Loucy (cell line): ENCODE data around the gene ADD1.

Experiments
- EZH2phosphoT487 ChIP-seq: fragments of 200-600 bp; IDR thresholded peaks from 2 replicates; pipeline ENCODE4 v1.6.1; 2018; ENCODE audit warnings: antibody characterized with exemption, mild to moderate bottlenecking, moderate library complexity, borderline replicate concordance
- TF ChIP-seq, protein P1 (sequence below): fragments of 200-600 bp; sonication (generic); conservative IDR thresholded peaks from 2 replicates; pipeline ENCODE4 v1.5.1; 2014; ENCODE audit warnings: mild to moderate bottlenecking, antibody characterized with exemption, low read length

DNA sequence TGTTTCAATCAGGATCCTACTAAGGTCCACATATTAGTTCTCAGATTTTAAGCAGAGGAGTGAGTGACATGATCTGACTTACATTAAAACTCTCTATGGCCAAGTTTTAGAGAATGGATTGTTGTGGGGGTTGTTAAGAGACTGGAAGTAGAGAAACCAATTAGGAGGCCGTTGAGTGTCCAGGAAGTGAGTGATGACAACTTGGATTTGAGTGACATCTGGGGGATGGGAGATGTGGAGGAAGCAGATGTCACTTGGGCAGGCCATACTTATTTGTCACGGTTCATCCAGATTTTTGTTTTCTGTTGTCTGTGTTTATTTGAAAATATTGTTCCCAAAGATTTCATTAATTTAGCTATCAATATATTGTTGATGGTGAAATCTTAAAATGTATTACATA, 28.3 kb downstream of the ADD1 start:
- TF ChIP-seq EZH2phosphoT487: no peak
- TF ChIP-seq, protein P1, sequence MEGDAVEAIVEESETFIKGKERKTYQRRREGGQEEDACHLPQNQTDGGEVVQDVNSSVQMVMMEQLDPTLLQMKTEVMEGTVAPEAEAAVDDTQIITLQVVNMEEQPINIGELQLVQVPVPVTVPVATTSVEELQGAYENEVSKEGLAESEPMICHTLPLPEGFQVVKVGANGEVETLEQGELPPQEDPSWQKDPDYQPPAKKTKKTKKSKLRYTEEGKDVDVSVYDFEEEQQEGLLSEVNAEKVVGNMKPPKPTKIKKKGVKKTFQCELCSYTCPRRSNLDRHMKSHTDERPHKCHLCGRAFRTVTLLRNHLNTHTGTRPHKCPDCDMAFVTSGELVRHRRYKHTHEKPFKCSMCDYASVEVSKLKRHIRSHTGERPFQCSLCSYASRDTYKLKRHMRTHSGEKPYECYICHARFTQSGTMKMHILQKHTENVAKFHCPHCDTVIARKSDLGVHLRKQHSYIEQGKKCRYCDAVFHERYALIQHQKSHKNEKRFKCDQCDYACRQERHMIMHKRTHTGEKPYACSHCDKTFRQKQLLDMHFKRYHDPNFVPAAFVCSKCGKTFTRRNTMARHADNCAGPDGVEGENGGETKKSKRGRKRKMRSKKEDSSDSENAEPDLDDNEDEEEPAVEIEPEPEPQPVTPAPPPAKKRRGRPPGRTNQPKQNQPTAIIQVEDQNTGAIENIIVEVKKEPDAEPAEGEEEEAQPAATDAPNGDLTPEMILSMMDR: no peak
